HK-2 (cell line): ENCODE measurements around the gene PGAP2.
"Not testable (repeated sequence)": the region's sequence is repeated elsewhere in the genome, so short reads cannot be mapped to it uniquely, and the experiment has no call there.

ENCODE experiments used
- DNase-seq: peaks from one replicate; pipeline ENCODE4 v3.0.0-alpha.2; 2018; ENCODE audit not compliant: unreplicated experiment

PGAP2 gene

GRCh38 chr11:3854977-3855807 lies 46.8 kb downstream of the PGAP2 start, which contains the start of gene STIM1:
Gene STIM1 (plus strand): TSS chr11:3855664. CDS start chr11:3856271, 607 bp downstream.
- DNase-seq: peak; percentile 94

GRCh38 chr11:3855808-3856491 lies 47.6 kb downstream of the PGAP2 start:
- DNase-seq: peak; percentile 67

DNA sequence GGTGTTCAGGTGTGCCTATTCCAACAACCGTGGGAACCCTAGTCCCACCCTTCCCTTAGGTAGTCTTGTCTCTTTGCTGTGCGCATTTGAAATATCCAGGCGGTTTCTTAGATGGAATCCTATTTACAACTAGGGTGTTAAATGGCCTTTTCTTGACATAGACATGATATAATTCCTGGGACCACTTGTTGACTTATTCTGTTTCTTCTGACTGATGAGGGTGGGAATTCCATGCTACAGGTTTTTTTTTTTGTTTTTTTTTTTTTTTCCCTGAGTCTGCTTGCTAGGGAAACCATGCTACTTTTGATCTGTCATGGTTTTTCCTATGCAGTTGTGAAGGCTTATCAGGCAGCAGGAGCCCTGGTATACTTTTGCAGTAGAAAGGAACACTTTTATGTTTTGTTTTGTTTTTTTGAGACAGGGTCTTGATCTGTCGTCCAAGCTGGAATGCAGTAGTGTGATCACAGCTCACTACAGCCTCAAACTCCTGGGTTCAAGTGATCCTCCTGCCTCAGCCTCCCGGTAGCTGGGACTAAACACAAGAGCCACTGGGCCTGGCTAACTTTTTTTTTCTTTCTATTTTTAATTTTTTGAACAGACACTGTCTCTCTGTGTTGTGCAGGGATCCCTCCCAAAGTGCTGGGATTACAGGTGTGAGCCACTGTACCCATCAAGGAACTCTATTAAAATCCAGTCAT lies 48.6 kb downstream of the PGAP2 start:
- DNase-seq: no peak

DNA sequence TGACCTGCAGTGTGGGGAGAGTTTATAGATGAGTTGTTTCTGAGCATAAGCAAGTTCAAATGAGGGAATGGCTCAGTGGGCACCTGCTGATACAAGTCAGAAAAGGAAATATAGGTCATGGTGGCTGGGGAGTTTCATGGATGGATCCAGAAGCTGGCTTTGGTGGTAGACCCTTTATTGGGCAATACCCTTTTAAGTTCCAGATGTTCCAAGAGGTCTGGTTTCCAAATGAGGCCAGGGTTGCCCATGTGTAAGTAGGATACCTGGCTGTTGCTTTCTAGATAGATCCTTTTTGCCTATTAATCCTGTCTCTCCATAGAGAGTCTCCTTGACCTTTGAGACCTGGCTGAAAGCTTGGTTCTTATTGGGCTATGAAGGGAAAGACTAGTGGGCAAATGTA lies 49.3 kb downstream of the PGAP2 start:
- DNase-seq: no peak

- no peak for DNase-seq
Observed at GRCh38 chr11:3859373-3859881, 51.1 kb downstream of the PGAP2 start.

DNA sequence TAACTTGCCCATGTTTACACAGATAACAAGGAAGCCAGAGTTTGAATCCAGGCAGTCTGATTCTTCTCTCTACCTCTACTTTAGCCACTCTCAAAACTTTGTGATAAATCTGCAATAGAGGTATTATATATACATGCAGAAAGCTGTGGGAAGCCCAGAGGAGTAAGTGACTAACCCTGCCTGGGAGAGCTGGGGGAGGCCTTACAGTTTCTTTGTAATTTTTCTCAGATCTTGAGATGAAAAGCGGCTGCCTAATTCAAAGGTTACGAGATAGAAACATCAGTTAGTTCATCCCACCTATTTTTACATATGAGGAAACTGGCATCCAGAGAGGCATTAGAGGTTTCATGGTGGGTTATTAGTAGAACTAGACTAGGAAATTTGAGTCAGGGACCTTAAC lies 52.0 kb downstream of the PGAP2 start:
- DNase-seq: no peak

GRCh38 chr11:3860898-3861393 lies 52.6 kb downstream of the PGAP2 start:
- not testable (repeated sequence) for DNase-seq

DNA sequence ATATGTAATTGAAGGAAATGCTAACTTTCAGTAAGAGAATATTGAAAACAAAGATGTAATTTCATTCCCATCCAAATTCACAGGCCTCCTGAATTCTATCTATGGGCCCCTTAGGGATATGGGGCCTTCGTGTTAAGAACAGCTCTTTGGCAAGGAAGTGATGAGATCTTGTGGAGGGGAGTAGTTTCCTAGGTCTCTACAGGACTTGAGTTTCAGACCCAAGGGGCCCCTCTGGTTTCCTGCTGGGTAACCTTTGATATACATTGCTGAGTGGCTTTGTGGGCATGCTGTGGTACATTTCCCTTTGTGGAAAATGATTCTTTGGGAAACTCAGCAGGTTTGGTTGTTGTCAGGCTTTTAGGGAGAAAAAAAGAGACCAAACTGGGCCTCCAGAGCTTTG lies 53.3 kb downstream of the PGAP2 start:
- no peak for DNase-seq

- no peak for DNase-seq
Observed at GRCh38 chr11:3865388-3866193, 57.2 kb downstream of the PGAP2 start.

DNA sequence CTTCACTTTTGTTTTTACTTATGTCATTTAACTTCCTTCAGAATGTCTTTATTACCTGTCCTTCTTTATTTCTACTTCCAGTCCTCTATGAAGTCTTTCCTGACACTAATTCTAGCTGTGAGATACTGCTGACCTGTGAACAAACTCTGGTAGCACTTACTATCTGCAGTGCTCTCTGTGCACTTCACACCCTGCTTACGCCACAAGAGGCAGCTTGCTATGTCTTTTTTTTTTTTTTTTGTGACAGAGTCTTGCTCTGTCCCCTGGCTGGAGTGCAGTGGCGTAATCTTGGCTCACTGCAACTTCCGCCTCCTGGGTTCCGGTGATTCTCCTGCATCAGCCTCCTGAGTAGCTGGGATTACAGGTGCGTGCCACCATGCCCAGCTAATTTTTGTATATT lies 57.8 kb downstream of the PGAP2 start:
- no peak for DNase-seq

GRCh38 chr11:3866836-3867208 lies 58.5 kb downstream of the PGAP2 start:
- DNase-seq: no peak

GRCh38 chr11:3867209-3868091 lies 59.1 kb downstream of the PGAP2 start:
- no peak for DNase-seq

- no peak for DNase-seq
Observed at GRCh38 chr11:3873712-3874349, 65.5 kb downstream of the PGAP2 start.
